WERI-Rb-1 (cell line): ENCODE data around the gene SLC49A3.

ENCODE experiments used
- DNase-seq: peaks from one replicate; pipeline ENCODE4 v3.0.0-alpha.2; 2020
- H3K27ac ChIP-seq: fragments of 250-450 bp; sonication (Bioruptor Pico); 2 replicates; pipeline ENCODE4 v1.5.1; 2020; ENCODE audit warnings: mild to moderate bottlenecking, moderate library complexity
- H3K27me3 ChIP-seq: fragments of 250-450 bp; sonication (Bioruptor Pico); 2 replicates; pipeline ENCODE4 v1.5.1; 2021; ENCODE audit warnings: mild to moderate bottlenecking, low read depth, moderate library complexity; ENCODE audit not compliant: insufficient read depth, severe bottlenecking
- H3K36me3 ChIP-seq: fragments of 250-450 bp; sonication (Bioruptor Pico); 2 replicates; pipeline ENCODE4 v1.5.1; 2020; ENCODE audit warnings: mild to moderate bottlenecking, moderate library complexity
- H3K4me3 ChIP-seq: 2 replicates; pipeline ENCODE4 v1.5.1; 2011; ENCODE audit warnings: low read depth, mild to moderate bottlenecking, control low read depth, low read length
- H3K9me3 ChIP-seq: fragments of 250-450 bp; sonication (Bioruptor Pico); 2 replicates; pipeline ENCODE4 v1.5.1; 2021; ENCODE audit warnings: mild to moderate bottlenecking, moderate library complexity; ENCODE audit not compliant: severe bottlenecking
- TF ChIP-seq, protein P1 (sequence below): IDR thresholded peaks from 2 replicates; pipeline ENCODE4 v1.5.1; 2011; ENCODE audit warnings: low read depth, mild to moderate bottlenecking, control low read depth, inconsistent platforms, low read length

The SLC49A3 gene

DNA sequence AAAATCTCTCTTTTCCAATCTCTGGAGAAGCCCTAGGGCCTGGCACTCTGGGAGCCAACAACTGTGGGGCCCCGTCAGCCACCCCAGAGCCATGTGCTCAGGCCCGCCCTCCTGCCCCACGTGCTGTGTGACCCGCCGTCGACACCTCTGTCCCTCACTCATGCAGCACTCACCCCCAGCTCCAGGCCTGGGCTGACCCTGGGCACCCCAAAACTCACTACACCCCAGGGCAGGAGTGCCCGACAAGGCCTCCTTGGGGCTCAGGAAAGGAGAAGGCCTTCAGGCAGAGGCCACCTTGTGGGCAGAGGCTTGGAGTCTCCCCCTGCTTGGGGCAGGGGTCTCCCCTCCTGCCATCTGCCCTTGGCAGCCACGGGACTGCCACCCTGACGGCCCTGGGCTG, 8.9 kb downstream of the SLC49A3 start:
- Histone ChIP-seq H3K9me3 (no peaks in the 10 kb centered on the region), H3K4me3 (no peak overlapping the region), H3K27me3 (no peaks in the 10 kb centered on the region), H3K27ac (no peak overlapping the region), H3K36me3 (no peaks in the 10 kb centered on the region)
- DNase-seq = no peak
- TF ChIP-seq, protein P1, sequence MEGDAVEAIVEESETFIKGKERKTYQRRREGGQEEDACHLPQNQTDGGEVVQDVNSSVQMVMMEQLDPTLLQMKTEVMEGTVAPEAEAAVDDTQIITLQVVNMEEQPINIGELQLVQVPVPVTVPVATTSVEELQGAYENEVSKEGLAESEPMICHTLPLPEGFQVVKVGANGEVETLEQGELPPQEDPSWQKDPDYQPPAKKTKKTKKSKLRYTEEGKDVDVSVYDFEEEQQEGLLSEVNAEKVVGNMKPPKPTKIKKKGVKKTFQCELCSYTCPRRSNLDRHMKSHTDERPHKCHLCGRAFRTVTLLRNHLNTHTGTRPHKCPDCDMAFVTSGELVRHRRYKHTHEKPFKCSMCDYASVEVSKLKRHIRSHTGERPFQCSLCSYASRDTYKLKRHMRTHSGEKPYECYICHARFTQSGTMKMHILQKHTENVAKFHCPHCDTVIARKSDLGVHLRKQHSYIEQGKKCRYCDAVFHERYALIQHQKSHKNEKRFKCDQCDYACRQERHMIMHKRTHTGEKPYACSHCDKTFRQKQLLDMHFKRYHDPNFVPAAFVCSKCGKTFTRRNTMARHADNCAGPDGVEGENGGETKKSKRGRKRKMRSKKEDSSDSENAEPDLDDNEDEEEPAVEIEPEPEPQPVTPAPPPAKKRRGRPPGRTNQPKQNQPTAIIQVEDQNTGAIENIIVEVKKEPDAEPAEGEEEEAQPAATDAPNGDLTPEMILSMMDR = no peak

- DNase-seq = no peak
- Histone ChIP-seq H3K9me3 (no peaks in the 10 kb centered on the region), H3K4me3 (no peak overlapping the region), H3K27ac (no peak overlapping the region), H3K27me3 (no peaks in the 10 kb centered on the region), H3K36me3 (no peaks in the 10 kb centered on the region)
- TF ChIP-seq, protein P1 = no peak
Measured at GRCh38 chr4:679629-680028, 9.3 kb downstream of the SLC49A3 start.

GRCh38 chr4:679104-679481, 9.9 kb downstream of the SLC49A3 start:
- DNase-seq = no peak
- Histone ChIP-seq H3K27me3 (no peaks in the 10 kb centered on the region), H3K36me3 (no peaks in the 10 kb centered on the region), H3K27ac (no peak overlapping the region), H3K9me3 (no peaks in the 10 kb centered on the region), H3K4me3 (no peak overlapping the region)
- TF ChIP-seq, protein P1 = no peak

- Histone ChIP-seq H3K27ac (no peak overlapping the region), H3K4me3 (no peak overlapping the region), H3K27me3 (no peaks in the 10 kb centered on the region), H3K9me3 (no peaks in the 10 kb centered on the region), H3K36me3 (no peaks in the 10 kb centered on the region)
- no peak for DNase-seq
- TF ChIP-seq, protein P1 = no peak
Measured at GRCh38 chr4:678331-679103, 10.4 kb downstream of the SLC49A3 start.

DNA sequence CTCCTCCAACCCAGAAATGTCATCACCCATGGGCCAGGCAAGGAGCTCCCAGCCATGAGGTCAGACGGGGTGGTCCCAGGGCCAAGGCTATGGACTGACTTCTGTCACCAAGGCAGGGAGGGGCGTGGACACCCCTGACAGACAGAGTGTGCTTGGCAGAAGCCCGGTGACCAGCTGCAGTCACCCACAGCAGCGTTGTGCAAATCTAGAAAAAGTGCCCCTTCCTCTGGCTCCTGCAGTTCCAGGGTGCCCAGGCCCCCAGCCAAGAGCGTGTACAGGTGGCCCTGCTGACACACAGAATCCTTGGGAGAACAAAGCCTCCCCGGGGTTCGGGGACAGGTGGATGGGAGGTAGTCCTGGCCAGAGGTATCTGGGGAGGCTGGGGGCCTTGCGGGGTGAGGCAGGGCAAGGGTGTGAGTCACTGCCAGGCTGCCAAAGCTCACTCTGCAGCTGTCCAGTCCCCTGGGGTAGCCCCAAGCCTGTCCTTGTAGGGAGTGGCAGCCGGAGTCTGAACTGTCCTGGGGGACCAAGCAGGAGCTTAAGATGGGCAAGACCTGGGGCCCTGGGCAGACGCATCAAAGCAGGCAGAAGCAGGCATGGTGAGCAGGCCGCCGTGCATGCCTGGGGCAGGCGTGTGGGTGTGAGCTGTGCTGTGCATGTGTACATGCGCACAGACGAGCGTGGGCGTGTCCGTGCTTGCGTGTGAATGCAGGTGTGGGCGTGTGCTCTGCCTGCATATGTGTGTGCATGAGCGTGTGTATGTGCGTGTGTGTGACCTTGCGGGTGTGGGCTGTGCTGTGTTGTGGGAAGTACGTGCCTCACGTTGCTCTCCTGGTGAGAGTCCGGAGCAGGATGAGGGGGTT, 11.3 kb downstream of the SLC49A3 start:
- no peak for DNase-seq
- Histone ChIP-seq H3K27ac (no peak overlapping the region), H3K27me3 (no peaks in the 10 kb centered on the region), H3K9me3 (no peaks in the 10 kb centered on the region), H3K4me3 (no peak overlapping the region), H3K36me3 (peaks cover 6% of the 10 kb centered on the region)
- TF ChIP-seq, protein P1 = no peak
